OCI-LY7 (cell line): ENCODE measurements around the gene GUCY1A2.

Experiments used
- CTCF ChIP-seq: fragments of 200-600 bp; sonication (generic); conservative IDR thresholded peaks from 2 replicates; pipeline ENCODE4 v1.5.1; 2014; ENCODE audit warnings: mild to moderate bottlenecking, antibody characterized with exemption, low read length, moderate library complexity, mixed read lengths
- EZH2phosphoT487 ChIP-seq: fragments of 200-600 bp; sonication (generic); IDR thresholded peaks from 2 replicates; pipeline ENCODE4 v1.6.1; 2018; ENCODE audit warnings: low read depth, borderline replicate concordance, mild to moderate bottlenecking, mixed run types, antibody characterized with exemption, low read length, moderate library complexity, mixed read lengths

GRCh38 chr11:106828576-106828975, 189.7 kb downstream of the GUCY1A2 start:
- TF ChIP-seq CTCF (no peak), EZH2phosphoT487 (no peak)
